A549 (cell line): Measurements from ENCODE around the gene DYNLT2B. TPM values are rescaled to one million over a fixed set of nuclear protein-coding genes. Genes with fewer than 3 reads are reported as not detected.

ENCODE experiments used
- ATAC-seq, 2 experiments: fragments of 200-7000 bp in 1 of 2; fragments of >200 bp in 1 of 2; cut with Nextera tagmentation in 1 of 2; cut with Tn5 transposase in 1 of 2; 3 replicates each; pipeline versions ENCODE4 v1.8.0 to v1.9.1; 2018 to 2020; ENCODE audit warnings: mild to moderate bottlenecking in 1 of 2, moderate library complexity in 1 of 2
- CTCF ChIA-PET: fragments of 300-600 bp; sonication (Branson Sonifier 250); formaldehyde crosslinking; extraction: SDS; loops from one replicate; lab custom pipeline; 2021; ENCODE audit warnings: antibody characterized with exemption, inconsistent platforms; lab: Yijun Ruan, JAX
- POLR2A ChIA-PET: fragments of 350-600 bp; formaldehyde crosslinking; extraction: SDS; loops from one replicate; lab custom pipeline; 2021; ENCODE audit warnings: antibody characterized with exemption, inconsistent platforms; lab: Yijun Ruan, JAX
- DNase-seq, 2 experiments: peaks; one replicate each; pipeline versions ENCODE4 v3.0.0 to v3.0.0-alpha.2; 2011 to 2016; ENCODE audit warnings: low read depth in 1 of 2, low spot score in 1 of 2
- FAIRE-seq: peaks from 2 replicates; lab custom pipeline; 2011; peaks lifted over from hg19 to GRCh38; lab: Jason Lieb, UNC
- H3K27ac ChIP-seq, 2 experiments: fragments of >200 bp; sonication (Bioruptor Twin); formaldehyde crosslinking; 3 replicates each; pipeline ENCODE4 v1.5.1; 2016 to 2017
- H3K4me1 ChIP-seq: fragments of >200 bp; sonication (Bioruptor Twin); formaldehyde crosslinking; 3 replicates; pipeline ENCODE4 v1.6.1; 2016
- H3K4me2 ChIP-seq: fragments of >200 bp; sonication (Bioruptor Twin); formaldehyde crosslinking; 3 replicates; pipeline ENCODE4 v1.6.1; 2016
- H3K4me3 ChIP-seq: fragments of >200 bp; sonication (Bioruptor Twin); formaldehyde crosslinking; 3 replicates; pipeline ENCODE4 v1.5.1; 2016
- H3K9me3 ChIP-seq: fragments of >200 bp; sonication (Bioruptor Twin); formaldehyde crosslinking; 3 replicates; pipeline ENCODE4 v1.6.1; 2016
- BHLHE40 ChIP-seq: IDR thresholded peaks from 2 replicates; pipeline ENCODE4 v1.6.1; 2012; ENCODE audit warnings: low read depth, low read length, inconsistent platforms
- CEBPB ChIP-seq, 2 experiments: fragments of >200 bp in 1 of 2; sonication (Bioruptor Twin) in 1 of 2; formaldehyde crosslinking in 1 of 2; IDR thresholded peaks; 2 replicates each; pipeline ENCODE4 v1.6.1; 2012 to 2016
- CHD2 ChIP-seq: fragments of 150-350 bp; IDR thresholded peaks from 2 replicates; pipeline ENCODE4 v1.6.1; 2014; ENCODE audit warnings: low read length; ENCODE audit not compliant: partially characterized antibody
- CHD4 ChIP-seq: fragments of 200-600 bp; sonication (generic); IDR thresholded peaks from 2 replicates; pipeline ENCODE4 v1.6.1; 2016; ENCODE audit warnings: antibody characterized with exemption, mild to moderate bottlenecking, borderline replicate concordance
- FOSB ChIP-seq: fragments of 250-450 bp; sonication (Bioruptor Pico); IDR thresholded peaks from 2 replicates; pipeline ENCODE4 v1.5.0; 2020; ENCODE audit warnings: mild to moderate bottlenecking, moderate library complexity
- FOSL2 ChIP-seq, 2 experiments: fragments of 450-650 bp in 1 of 2; fragments of >200 bp in 1 of 2; sonication (Bioruptor Twin) in 1 of 2; formaldehyde crosslinking; IDR thresholded peaks; 2 replicates each; pipeline versions ENCODE4 v1.5.0 to v1.6.1; 2016 to 2020; ENCODE audit warnings: mild to moderate bottlenecking in 1 of 2, moderate library complexity in 1 of 2
- FOXS1 ChIP-seq: fragments of 250-450 bp; sonication (Bioruptor Pico); IDR thresholded peaks from 2 replicates; pipeline ENCODE4 v1.5.0; 2020; ENCODE audit warnings: mild to moderate bottlenecking, moderate library complexity
- HEYL ChIP-seq: fragments of 250-450 bp; sonication (Bioruptor Pico); IDR thresholded peaks from 2 replicates; pipeline ENCODE4 v1.8.0; 2021; ENCODE audit warnings: mild to moderate bottlenecking, moderate library complexity
- HOXB5 ChIP-seq: fragments of 250-450 bp; sonication (Bioruptor Pico); IDR thresholded peaks from 2 replicates; pipeline ENCODE4 v1.5.0; 2020; ENCODE audit warnings: mild to moderate bottlenecking, moderate library complexity
- JUN ChIP-seq, 2 experiments: fragments of >200 bp; sonication (Bioruptor Twin); formaldehyde crosslinking; IDR thresholded peaks; 2 replicates in 1 of 2; 3 replicates in 1 of 2; pipeline ENCODE4 v1.6.1; 2016 to 2017
- JUNB ChIP-seq: fragments of >200 bp; sonication (Bioruptor Twin); formaldehyde crosslinking; IDR thresholded peaks from 2 replicates; pipeline ENCODE4 v1.6.1; 2016
- KDM5A ChIP-seq: fragments of 200-600 bp; sonication (generic); IDR thresholded peaks from 2 replicates; pipeline ENCODE4 v1.6.1; 2016; ENCODE audit warnings: antibody characterized with exemption, mild to moderate bottlenecking
- MAFK ChIP-seq: fragments of 450-650 bp; IDR thresholded peaks from 2 replicates; pipeline ENCODE4 v1.6.1; 2014; ENCODE audit not compliant: partially characterized antibody
- POLR2AphosphoS2 ChIP-seq: conservative IDR thresholded peaks from 2 replicates; pipeline ENCODE4 v1.6.1; 2012; ENCODE audit warnings: low read length, improper control_type of control experiment, inconsistent platforms
- RARB ChIP-seq: fragments of 250-450 bp; sonication (Bioruptor Pico); IDR thresholded peaks from 2 replicates; pipeline ENCODE4 v1.8.0; 2021; ENCODE audit warnings: mild to moderate bottlenecking, moderate library complexity
- RFX5 ChIP-seq: fragments of 450-650 bp; IDR thresholded peaks from 2 replicates; pipeline ENCODE4 v1.7.1; 2014; ENCODE audit warnings: antibody characterized with exemption, mild to moderate bottlenecking, moderate library complexity
- RNF2 ChIP-seq: fragments of 200-600 bp; sonication (generic); IDR thresholded peaks from 2 replicates; pipeline ENCODE4 v1.6.1; 2016; ENCODE audit warnings: low read depth, mild to moderate bottlenecking, antibody characterized with exemption, moderate library complexity, borderline replicate concordance
- SMC3 ChIP-seq: fragments of >200 bp; sonication (Bioruptor Twin); formaldehyde crosslinking; IDR thresholded peaks from 3 replicates; pipeline ENCODE4 v1.6.1; 2018; ENCODE audit warnings: inconsistent platforms
- TFCP2L1 ChIP-seq: fragments of 250-450 bp; sonication (Bioruptor Pico); IDR thresholded peaks from 2 replicates; pipeline ENCODE4 v1.5.0; 2021; ENCODE audit warnings: mild to moderate bottlenecking
- TP53 ChIP-seq: fragments of 250-450 bp; sonication (Bioruptor Pico); IDR thresholded peaks from 2 replicates; pipeline ENCODE4 v1.5.0; 2021; ENCODE audit warnings: mild to moderate bottlenecking, moderate library complexity
- ZSCAN20 ChIP-seq: fragments of 250-450 bp; sonication (Bioruptor Pico); IDR thresholded peaks from 2 replicates; pipeline ENCODE4 v1.8.0; 2022; ENCODE audit warnings: mild to moderate bottlenecking, moderate library complexity
- WGBS: methylation state at CpG from one replicate; pipeline ENCODE4 v1.1.6; 2017; ENCODE audit errors: missing lambda C conversion rate; 5-methylcytosine and 5-hydroxymethylcytosine counted together
- polyA plus RNA-seq, 4 experiments: library from polyadenylated mRNA; depleted of rRNA in 3 of 4; stranded (reverse); fragments of >200 nt; fragmentation: RNase III in 1 of 4; extraction: RNeasy Plus Mini Kit Qiagen cat#74134 plus additional on column Dnase treatment in 1 of 4; gene quantifications; 2 replicates in 3 of 4; 3 replicates in 1 of 4; pipeline ENCODE4 v1.2.3, GENCODE V29; 2011 to 2017
- TF ChIP-seq, protein P1 (sequence below): fragments of 250-450 bp; sonication (Bioruptor Pico); IDR thresholded peaks from 2 replicates; pipeline ENCODE4 v1.5.0; 2020; ENCODE audit warnings: low read depth, mild to moderate bottlenecking, moderate library complexity
- TF ChIP-seq, protein P2 (sequence below): IDR thresholded peaks from 2 replicates; pipeline ENCODE4 v1.6.1; 2012; ENCODE audit warnings: low read depth, borderline replicate concordance
- TF ChIP-seq, protein P3 (sequence below): fragments of 150-350 bp; IDR thresholded peaks from 2 replicates; pipeline ENCODE4 v1.6.1; 2014; ENCODE audit warnings: low read depth, mild to moderate bottlenecking, low read length
- TF ChIP-seq, protein P4 (sequence below): fragments of >200 bp; sonication (Bioruptor Twin); formaldehyde crosslinking; IDR thresholded peaks from 2 replicates; pipeline ENCODE4 v1.6.1; 2016
- TF ChIP-seq, protein P5 (sequence below): fragments of >200 bp; sonication (Bioruptor Twin); formaldehyde crosslinking; IDR thresholded peaks from 3 replicates; pipeline ENCODE4 v1.5.1; 2016
- TF ChIP-seq, protein P6 (sequence below): fragments of 250-450 bp; sonication (Bioruptor Pico); IDR thresholded peaks from 2 replicates; pipeline ENCODE4 v1.5.0; 2021; ENCODE audit warnings: mild to moderate bottlenecking, moderate library complexity, borderline replicate concordance

Gene DYNLT2B
- polyA plus RNA-seq, 2 of the 4 experiments (the other 2 are of a cell fraction), result 34.7 to 34.9 TPM

DNA sequence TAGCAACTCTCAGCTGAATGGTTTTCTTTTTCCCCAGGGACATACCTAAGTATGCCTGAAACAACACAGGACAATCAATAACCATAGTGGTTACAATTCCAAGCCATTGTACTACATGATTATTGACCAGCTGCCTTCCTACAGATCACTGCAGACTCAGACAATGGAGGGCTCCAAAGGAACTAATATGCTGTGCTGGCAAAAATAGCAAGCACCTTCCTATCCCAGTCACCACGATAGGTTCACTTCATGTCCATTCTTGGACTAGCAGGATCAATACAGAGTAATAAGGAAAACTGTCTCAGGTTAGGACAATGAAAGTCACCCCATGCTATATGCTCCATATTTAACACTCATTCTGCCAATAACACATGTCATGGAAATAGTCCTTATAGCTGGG is 37.6 kb upstream of the DYNLT2B start:
- H3K27ac ChIP-seq, result no peak overlapping the region
- DNase-seq, result no peak
- no peak overlapping the region for H3K4me3 ChIP-seq
- no peak overlapping the region for H3K4me2 ChIP-seq
- H3K4me1 ChIP-seq, result no peaks in the 10 kb centered on the region
- H3K9me3 ChIP-seq, result no peaks in the 10 kb centered on the region
- WGBS, result 95% methylated on average over 1 of the region's 1 CpG
- TF ChIP-seq CHD2, result no peak
- peak; percentile 63 for TF ChIP-seq MAFK
- no peak for FAIRE-seq
- POLR2A ChIA-PET, result no interaction called here
- CTCF ChIA-PET, result no interaction called here
- no peak for ATAC-seq

DNA sequence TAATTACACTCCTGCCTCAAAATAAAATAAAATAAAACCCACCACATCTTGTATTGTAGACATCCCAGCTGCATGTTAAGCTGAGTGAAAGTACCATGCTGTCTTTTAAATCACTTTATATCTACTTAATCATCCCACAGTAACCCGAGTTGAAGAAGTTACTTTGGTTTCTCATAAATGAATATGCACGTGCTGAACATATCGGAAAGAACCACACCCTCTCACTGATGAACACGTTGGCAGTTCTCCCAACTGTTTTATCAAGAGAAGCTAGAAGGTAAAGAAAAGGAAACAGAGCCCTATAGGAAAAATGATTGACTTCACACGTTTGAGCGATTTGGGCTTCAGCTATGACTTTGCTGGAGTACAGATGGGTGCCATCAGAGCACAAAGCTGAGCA is 36.1 kb upstream of the DYNLT2B start:
- DNase-seq (no peak), ATAC-seq (no peak)
- CTCF ChIA-PET, result no interaction called here

DNA sequence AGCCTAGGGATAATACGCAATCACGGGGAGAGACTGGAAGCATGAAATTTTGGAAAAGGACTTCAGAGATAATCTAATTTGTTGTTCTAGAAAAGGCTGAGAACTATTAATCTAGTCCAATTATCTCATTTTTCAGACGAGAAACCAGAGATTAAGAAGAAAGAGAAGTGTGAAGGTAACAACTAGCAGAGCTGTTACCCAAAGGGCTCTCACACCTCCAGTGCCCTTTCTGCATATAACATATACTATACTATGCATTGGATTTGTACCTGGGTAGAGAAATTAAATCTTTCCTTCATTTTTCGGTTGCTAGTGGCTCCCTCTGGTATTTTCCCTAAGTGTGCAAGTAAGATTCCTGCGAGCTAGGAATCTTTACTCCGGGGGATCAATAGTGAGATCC is 33.5 kb upstream of the DYNLT2B start:
- Histone ChIP-seq H3K9me3 (no peaks in the 10 kb centered on the region), H3K4me2 (no peak overlapping the region), H3K27ac (no peak overlapping the region), H3K4me3 (no peak overlapping the region), H3K4me1 (peaks cover 13% of the 10 kb centered on the region)
- DNase-seq (no peak), ATAC-seq (no peak), FAIRE-seq (no peak)
- POLR2A ChIA-PET, result no interaction called here
- CTCF ChIA-PET, result no interaction called here
- 92% methylated on average over 6 of the region's 6 CpGs for WGBS
- TF ChIP-seq CHD4 (no peak), FOSB (CRISPR knock-in tag) (no peak), FOSL2 (IDR thresholded peaks at IDR 0.05) (no peak), FOSL2 (CRISPR knock-in tag; IDR thresholded peaks at IDR 0.05) (no peak), TFCP2L1 (CRISPR knock-in tag) (no peak), POLR2AphosphoS2 (no peak), SMC3 (no peak), HEYL (no peak), TP53 (CRISPR knock-in tag) (no peak), RNF2 (no peak), RFX5 (no peak), CEBPB (IDR thresholded peaks at IDR 0.05) (no peak)
- TF ChIP-seq, protein P1, sequence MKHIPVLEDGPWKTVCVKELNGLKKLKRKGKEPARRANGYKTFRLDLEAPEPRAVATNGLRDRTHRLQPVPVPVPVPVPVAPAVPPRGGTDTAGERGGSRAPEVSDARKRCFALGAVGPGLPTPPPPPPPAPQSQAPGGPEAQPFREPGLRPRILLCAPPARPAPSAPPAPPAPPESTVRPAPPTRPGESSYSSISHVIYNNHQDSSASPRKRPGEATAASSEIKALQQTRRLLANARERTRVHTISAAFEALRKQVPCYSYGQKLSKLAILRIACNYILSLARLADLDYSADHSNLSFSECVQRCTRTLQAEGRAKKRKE, result no peak

More for the DNA sequence above, 36.1 kb upstream of the DYNLT2B start:
- Histone ChIP-seq H3K4me3 (no peak overlapping the region), H3K4me1 (no peaks in the 10 kb centered on the region), H3K27ac (no peak overlapping the region), H3K9me3 (no peaks in the 10 kb centered on the region), H3K4me2 (no peak overlapping the region)
- WGBS, result 89% methylated on average over 6 of the region's 6 CpGs
- no peak for TF ChIP-seq KDM5A
- TF ChIP-seq, protein P2, sequence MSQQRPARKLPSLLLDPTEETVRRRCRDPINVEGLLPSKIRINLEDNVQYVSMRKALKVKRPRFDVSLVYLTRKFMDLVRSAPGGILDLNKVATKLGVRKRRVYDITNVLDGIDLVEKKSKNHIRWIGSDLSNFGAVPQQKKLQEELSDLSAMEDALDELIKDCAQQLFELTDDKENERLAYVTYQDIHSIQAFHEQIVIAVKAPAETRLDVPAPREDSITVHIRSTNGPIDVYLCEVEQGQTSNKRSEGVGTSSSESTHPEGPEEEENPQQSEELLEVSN, result no peak
- no peak for TF ChIP-seq JUNB
- no peak for TF ChIP-seq CHD4
- TF ChIP-seq, protein P3, sequence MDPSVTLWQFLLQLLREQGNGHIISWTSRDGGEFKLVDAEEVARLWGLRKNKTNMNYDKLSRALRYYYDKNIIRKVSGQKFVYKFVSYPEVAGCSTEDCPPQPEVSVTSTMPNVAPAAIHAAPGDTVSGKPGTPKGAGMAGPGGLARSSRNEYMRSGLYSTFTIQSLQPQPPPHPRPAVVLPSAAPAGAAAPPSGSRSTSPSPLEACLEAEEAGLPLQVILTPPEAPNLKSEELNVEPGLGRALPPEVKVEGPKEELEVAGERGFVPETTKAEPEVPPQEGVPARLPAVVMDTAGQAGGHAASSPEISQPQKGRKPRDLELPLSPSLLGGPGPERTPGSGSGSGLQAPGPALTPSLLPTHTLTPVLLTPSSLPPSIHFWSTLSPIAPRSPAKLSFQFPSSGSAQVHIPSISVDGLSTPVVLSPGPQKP, result no peak
- TF ChIP-seq CHD2, result no peak
- TF ChIP-seq RFX5, result no peak
- TF ChIP-seq FOSL2 (IDR thresholded peaks at IDR 0.05), result no peak
- no peak for TF ChIP-seq FOSL2 (CRISPR knock-in tag; IDR thresholded peaks at IDR 0.05)
- no peak for TF ChIP-seq ZSCAN20 (CRISPR knock-in tag)
- no peak for TF ChIP-seq FOXS1
- no peak for TF ChIP-seq CEBPB (IDR thresholded peaks at IDR 0.05)
- TF ChIP-seq RARB, result no peak
- TF ChIP-seq, protein P4, sequence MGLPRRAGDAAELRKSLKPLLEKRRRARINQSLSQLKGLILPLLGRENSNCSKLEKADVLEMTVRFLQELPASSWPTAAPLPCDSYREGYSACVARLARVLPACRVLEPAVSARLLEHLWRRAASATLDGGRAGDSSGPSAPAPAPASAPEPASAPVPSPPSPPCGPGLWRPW, result no peak
- TF ChIP-seq HOXB5 (CRISPR knock-in tag), result no peak
- no peak for TF ChIP-seq BHLHE40
- no peak for TF ChIP-seq RNF2
- TF ChIP-seq TP53 (CRISPR knock-in tag), result no peak
- TF ChIP-seq, protein P5, sequence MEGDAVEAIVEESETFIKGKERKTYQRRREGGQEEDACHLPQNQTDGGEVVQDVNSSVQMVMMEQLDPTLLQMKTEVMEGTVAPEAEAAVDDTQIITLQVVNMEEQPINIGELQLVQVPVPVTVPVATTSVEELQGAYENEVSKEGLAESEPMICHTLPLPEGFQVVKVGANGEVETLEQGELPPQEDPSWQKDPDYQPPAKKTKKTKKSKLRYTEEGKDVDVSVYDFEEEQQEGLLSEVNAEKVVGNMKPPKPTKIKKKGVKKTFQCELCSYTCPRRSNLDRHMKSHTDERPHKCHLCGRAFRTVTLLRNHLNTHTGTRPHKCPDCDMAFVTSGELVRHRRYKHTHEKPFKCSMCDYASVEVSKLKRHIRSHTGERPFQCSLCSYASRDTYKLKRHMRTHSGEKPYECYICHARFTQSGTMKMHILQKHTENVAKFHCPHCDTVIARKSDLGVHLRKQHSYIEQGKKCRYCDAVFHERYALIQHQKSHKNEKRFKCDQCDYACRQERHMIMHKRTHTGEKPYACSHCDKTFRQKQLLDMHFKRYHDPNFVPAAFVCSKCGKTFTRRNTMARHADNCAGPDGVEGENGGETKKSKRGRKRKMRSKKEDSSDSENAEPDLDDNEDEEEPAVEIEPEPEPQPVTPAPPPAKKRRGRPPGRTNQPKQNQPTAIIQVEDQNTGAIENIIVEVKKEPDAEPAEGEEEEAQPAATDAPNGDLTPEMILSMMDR, result no peak
- TF ChIP-seq, protein P6, sequence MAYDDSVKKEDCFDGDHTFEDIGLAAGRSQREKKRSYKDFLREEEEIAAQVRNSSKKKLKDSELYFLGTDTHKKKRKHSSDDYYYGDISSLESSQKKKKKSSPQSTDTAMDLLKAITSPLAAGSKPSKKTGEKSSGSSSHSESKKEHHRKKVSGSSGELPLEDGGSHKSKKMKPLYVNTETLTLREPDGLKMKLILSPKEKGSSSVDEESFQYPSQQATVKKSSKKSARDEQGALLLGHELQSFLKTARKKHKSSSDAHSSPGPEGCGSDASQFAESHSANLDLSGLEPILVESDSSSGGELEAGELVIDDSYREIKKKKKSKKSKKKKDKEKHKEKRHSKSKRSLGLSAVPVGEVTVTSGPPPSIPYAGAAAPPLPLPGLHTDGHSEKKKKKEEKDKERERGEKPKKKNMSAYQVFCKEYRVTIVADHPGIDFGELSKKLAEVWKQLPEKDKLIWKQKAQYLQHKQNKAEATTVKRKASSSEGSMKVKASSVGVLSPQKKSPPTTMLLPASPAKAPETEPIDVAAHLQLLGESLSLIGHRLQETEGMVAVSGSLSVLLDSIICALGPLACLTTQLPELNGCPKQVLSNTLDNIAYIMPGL (CRISPR knock-in tag), result no peak
- TF ChIP-seq JUN (IDR thresholded peaks at IDR 0.05), result no peak
- no peak for FAIRE-seq
- POLR2A ChIA-PET, result no interaction called here
